Breast epithelium (tissue), 4 donors: Measurements from ENCODE around the gene PLCG2. TPM values are rescaled to one million over a fixed set of nuclear protein-coding genes. Genes with fewer than 3 reads are reported as not detected.

ENCODE experiments used
- DNase-seq, 2 donors: peaks; one replicate each; pipeline ENCODE4 v3.0.0-alpha.2; 2019; ENCODE audit warnings: low spot score in 2 of 2
- H3K27ac ChIP-seq, 2 donors: fragments of 200-600 bp; sonication (generic) in 1 of 2; one replicate each; pipeline ENCODE4 v1.5.1; 2016 to 2019; ENCODE audit warnings: mild to moderate bottlenecking in 1 of 2
- H3K27me3 ChIP-seq, 2 donors: fragments of 200-600 bp; sonication (generic) in 1 of 2; one replicate each; pipeline versions ENCODE4 v1.5.1 to v1.6.0; 2017 to 2019; ENCODE audit warnings: control low read depth in 1 of 2, mild to moderate bottlenecking in 1 of 2
- H3K36me3 ChIP-seq: fragments of 200-600 bp; one replicate; pipeline ENCODE4 v1.5.1; 2019
- H3K4me1 ChIP-seq, 2 donors: fragments of 200-600 bp; sonication (generic); one replicate each; pipeline ENCODE4 v1.5.1; 2016 to 2019; ENCODE audit warnings: control low read depth in 1 of 2
- H3K4me3 ChIP-seq, 3 donors: fragments of 200-600 bp; sonication (generic); 1 replicate in 2 of 3; 2 replicates in 1 of 3; pipeline ENCODE4 v1.5.1; 2016 to 2019; ENCODE audit warnings: mild to moderate bottlenecking in 3 of 3, moderate library complexity in 2 of 3
- H3K9me3 ChIP-seq, 2 donors: fragments of 200-600 bp; sonication (generic) in 1 of 2; one replicate each; pipeline ENCODE4 v1.5.1; 2016 to 2019; ENCODE audit warnings: control low read depth in 1 of 2
- POLR2A ChIP-seq: fragments of 450-650 bp; IDR thresholded peaks from one replicate; pipeline ENCODE4 v1.6.1; 2016; ENCODE audit warnings: antibody characterized with exemption, mild to moderate bottlenecking, moderate library complexity
- POLR2AphosphoS5 ChIP-seq, 3 donors: sonication (generic); formaldehyde crosslinking; IDR thresholded peaks; one replicate each; pipeline ENCODE4 v1.6.1; 2017; ENCODE audit warnings: antibody characterized with exemption in 3 of 3
- intact Hi-C: fragments of 100-400 bp; cut with DNase I; formaldehyde crosslinking; loops from one replicate; pipeline ENCODE4 v1.15.1; 2023; ENCODE audit warnings: low total_unique reads
- total RNA-seq, 3 donors: library from RNA; depleted of rRNA; stranded (reverse); fragments of >200 nt; gene quantifications; one replicate each; pipeline ENCODE4 v1.1.0, GENCODE V29; 2016
- TF ChIP-seq, protein P1 (sequence below), 3 donors: fragments of 450-650 bp; IDR thresholded peaks; one replicate each; pipeline ENCODE4 v1.5.1; 2016 to 2017; ENCODE audit warnings: antibody characterized with exemption in 3 of 3, mild to moderate bottlenecking in 3 of 3, moderate library complexity in 3 of 3

The PLCG2 gene
- total RNA-seq, 3 donors from 2014 or later, result 14.6 to 24.6 (median 24.3) TPM

DNA sequence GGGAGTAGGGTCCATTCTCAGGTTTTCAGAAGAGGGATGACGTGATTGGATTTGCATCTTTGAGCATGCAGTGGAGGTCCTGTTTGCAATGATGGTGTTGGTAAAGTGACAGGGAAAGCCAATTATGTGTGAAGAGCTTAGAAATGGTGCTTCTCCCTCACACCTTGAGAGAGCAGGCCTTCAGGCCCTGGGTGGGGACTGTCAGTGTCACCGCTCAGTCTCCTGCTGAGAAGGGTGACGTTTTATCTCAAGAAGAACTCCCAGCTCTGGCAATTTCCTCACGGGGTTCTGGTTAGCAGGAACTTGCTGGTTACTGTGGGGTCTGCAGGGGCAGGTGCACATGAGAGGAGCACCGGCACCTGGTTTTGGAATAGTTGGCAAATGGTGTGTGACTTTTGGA lies 11.2 kb downstream of the PLCG2 start:
- intact Hi-C loops, result no loop called here
- Histone ChIP-seq H3K36me3 (no peaks in the 10 kb centered on the region), H3K27me3 (no peaks in the 10 kb centered on the region), H3K4me1 (no peaks in the 10 kb centered on the region), H3K4me3 (no peak overlapping the region), H3K9me3 (no peaks in the 10 kb centered on the region), H3K27ac (no peak overlapping the region)
- no peak for TF ChIP-seq POLR2A
- TF ChIP-seq, protein P1, sequence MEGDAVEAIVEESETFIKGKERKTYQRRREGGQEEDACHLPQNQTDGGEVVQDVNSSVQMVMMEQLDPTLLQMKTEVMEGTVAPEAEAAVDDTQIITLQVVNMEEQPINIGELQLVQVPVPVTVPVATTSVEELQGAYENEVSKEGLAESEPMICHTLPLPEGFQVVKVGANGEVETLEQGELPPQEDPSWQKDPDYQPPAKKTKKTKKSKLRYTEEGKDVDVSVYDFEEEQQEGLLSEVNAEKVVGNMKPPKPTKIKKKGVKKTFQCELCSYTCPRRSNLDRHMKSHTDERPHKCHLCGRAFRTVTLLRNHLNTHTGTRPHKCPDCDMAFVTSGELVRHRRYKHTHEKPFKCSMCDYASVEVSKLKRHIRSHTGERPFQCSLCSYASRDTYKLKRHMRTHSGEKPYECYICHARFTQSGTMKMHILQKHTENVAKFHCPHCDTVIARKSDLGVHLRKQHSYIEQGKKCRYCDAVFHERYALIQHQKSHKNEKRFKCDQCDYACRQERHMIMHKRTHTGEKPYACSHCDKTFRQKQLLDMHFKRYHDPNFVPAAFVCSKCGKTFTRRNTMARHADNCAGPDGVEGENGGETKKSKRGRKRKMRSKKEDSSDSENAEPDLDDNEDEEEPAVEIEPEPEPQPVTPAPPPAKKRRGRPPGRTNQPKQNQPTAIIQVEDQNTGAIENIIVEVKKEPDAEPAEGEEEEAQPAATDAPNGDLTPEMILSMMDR (IDR thresholded peaks at IDR 0.05), result no peak
- TF ChIP-seq POLR2AphosphoS5 (IDR thresholded peaks at IDR 0.05), result no peak
- DNase-seq, result no peak

- H3K27ac ChIP-seq, result no peak overlapping the region
These were observed 11.8 kb downstream of the PLCG2 start for GRCh38 chr16:81790830-81791435.

GRCh38 chr16:81792828-81793227 lies 13.7 kb downstream of the PLCG2 start:
- Histone ChIP-seq H3K27ac (no peak overlapping the region), H3K36me3 (no peaks in the 10 kb centered on the region), H3K9me3 (no peaks in the 10 kb centered on the region), H3K27me3 (no peaks in the 10 kb centered on the region), H3K4me1 (no peaks in the 10 kb centered on the region), H3K4me3 (no peak overlapping the region)
- TF ChIP-seq POLR2A (no peak), POLR2AphosphoS5 (IDR thresholded peaks at IDR 0.05) (no peak)
- TF ChIP-seq, protein P1 (IDR thresholded peaks at IDR 0.05), result no peak
- DNase-seq, result no peak
- intact Hi-C loops, result no loop called here

More at GRCh38 chr16:81790830-81791435, 11.8 kb downstream of the PLCG2 start:
- Histone ChIP-seq H3K27me3 (no peaks in the 10 kb centered on the region), H3K9me3 (no peaks in the 10 kb centered on the region), H3K4me1 (no peaks in the 10 kb centered on the region), H3K36me3 (no peaks in the 10 kb centered on the region), H3K4me3 (no peak overlapping the region)
- DNase-seq, result no peak
- TF ChIP-seq, protein P1 (IDR thresholded peaks at IDR 0.05), result no peak
- TF ChIP-seq POLR2AphosphoS5 (IDR thresholded peaks at IDR 0.05) (no peak), POLR2A (no peak)
- intact Hi-C loops, result no loop called here

DNA sequence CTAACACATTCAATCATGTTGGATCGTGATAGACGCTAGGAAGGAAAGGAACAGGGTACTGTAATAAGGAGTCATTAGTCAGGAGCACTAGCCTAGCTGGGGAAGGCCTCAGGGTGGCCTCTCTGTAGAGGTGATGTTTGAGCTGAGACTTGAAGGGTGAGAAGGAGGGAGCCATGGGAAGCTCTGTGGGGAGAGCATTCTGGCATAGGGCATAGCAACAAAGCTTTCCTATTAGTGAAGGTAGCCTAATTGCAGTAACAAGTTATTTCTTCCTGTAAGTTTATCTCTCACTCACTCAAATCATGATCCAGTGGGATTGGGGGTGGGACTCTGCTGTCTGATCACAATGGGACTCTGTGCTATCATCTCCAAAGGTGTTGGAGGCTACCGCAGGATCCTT lies 16.1 kb downstream of the PLCG2 start:
- H3K27ac ChIP-seq, result no peak overlapping the region
- no peaks in the 10 kb centered on the region for H3K9me3 ChIP-seq
- no peak for DNase-seq
- H3K4me1 ChIP-seq, result no peaks in the 10 kb centered on the region
- no peak overlapping the region for H3K4me3 ChIP-seq
- intact Hi-C loops, result no loop called here
- TF ChIP-seq POLR2A (no peak), POLR2AphosphoS5 (IDR thresholded peaks at IDR 0.05) (no peak)
- TF ChIP-seq, protein P1 (IDR thresholded peaks at IDR 0.05), result no peak
- no peaks in the 10 kb centered on the region for H3K27me3 ChIP-seq
- H3K36me3 ChIP-seq, result no peaks in the 10 kb centered on the region

DNA sequence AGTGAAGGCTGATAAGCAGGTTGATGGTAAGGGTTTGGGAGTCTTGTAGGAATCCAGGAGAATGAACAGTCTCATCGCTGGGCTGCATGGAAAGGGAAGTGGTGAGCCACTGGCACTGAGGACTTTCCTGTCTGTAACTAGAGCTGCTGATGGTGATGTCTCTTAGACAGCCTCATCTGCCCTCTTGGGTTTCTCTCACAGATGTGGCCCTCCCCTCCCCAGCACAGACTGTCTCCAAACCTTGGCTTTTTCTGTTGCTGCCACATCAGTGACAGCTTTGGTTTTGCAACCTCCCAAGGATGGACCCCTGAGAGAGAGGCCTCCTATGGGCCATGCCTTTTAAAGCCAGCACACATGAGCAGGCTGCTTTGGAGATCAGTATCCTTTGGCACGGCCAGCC lies 16.9 kb downstream of the PLCG2 start:
- DNase-seq, result no peak
- Histone ChIP-seq H3K27ac (no peak overlapping the region), H3K4me1 (no peaks in the 10 kb centered on the region), H3K36me3 (no peaks in the 10 kb centered on the region), H3K9me3 (no peaks in the 10 kb centered on the region), H3K27me3 (no peaks in the 10 kb centered on the region), H3K4me3 (no peak overlapping the region)
- TF ChIP-seq POLR2AphosphoS5 (IDR thresholded peaks at IDR 0.05) (no peak), POLR2A (no peak)
- TF ChIP-seq, protein P1 (IDR thresholded peaks at IDR 0.05), result no peak
- intact Hi-C loops, result no loop called here
